HEK293 (cell line): ENCODE data around the gene BAHD1.

Experiments
- BCL11B ChIP-seq: fragments of 450-650 bp; formaldehyde crosslinking; IDR thresholded peaks from 2 replicates; pipeline ENCODE4 v1.5.1; 2016; ENCODE audit warnings: low read depth, missing biosample characterization, missing genetic modification characterization
- GLIS2 ChIP-seq: fragments of 450-650 bp; formaldehyde crosslinking; IDR thresholded peaks from 2 replicates; pipeline ENCODE4 v1.5.1; 2016; ENCODE audit warnings: missing biosample characterization, missing genetic modification characterization
- SP2 ChIP-seq: fragments of 450-650 bp; formaldehyde crosslinking; IDR thresholded peaks from 2 replicates; pipeline ENCODE4 v1.5.1; 2016; ENCODE audit warnings: missing biosample characterization, missing genetic modification characterization
- SP3 ChIP-seq: fragments of 450-650 bp; formaldehyde crosslinking; IDR thresholded peaks from 2 replicates; pipeline ENCODE4 v1.5.1; 2016; ENCODE audit warnings: missing biosample characterization, missing genetic modification characterization
- ZBTB44 ChIP-seq: fragments of 450-650 bp; IDR thresholded peaks from 2 replicates; pipeline ENCODE4 v1.5.1; 2018; ENCODE audit warnings: missing biosample characterization, mild to moderate bottlenecking, missing genetic modification characterization
- ZIC2 ChIP-seq: fragments of 450-650 bp; formaldehyde crosslinking; IDR thresholded peaks from 2 replicates; pipeline ENCODE4 v1.5.1; 2016; ENCODE audit warnings: missing biosample characterization, missing genetic modification characterization
- ZNF10 ChIP-seq: fragments of 450-650 bp; formaldehyde crosslinking; IDR thresholded peaks from 2 replicates; pipeline ENCODE4 v1.5.1; 2017; ENCODE audit warnings: missing biosample characterization, missing genetic modification characterization
- ZNF132 ChIP-seq: fragments of 450-650 bp; formaldehyde crosslinking; IDR thresholded peaks from 2 replicates; pipeline ENCODE4 v1.5.1; 2017; ENCODE audit warnings: missing biosample characterization, missing genetic modification characterization, borderline replicate concordance
- ZNF157 ChIP-seq: fragments of 450-650 bp; formaldehyde crosslinking; IDR thresholded peaks from 2 replicates; pipeline ENCODE4 v1.5.1; 2016; ENCODE audit warnings: missing biosample characterization, missing genetic modification characterization
- ZNF169 ChIP-seq: fragments of 450-650 bp; formaldehyde crosslinking; IDR thresholded peaks from 2 replicates; pipeline ENCODE4 v1.5.1; 2016; ENCODE audit warnings: missing biosample characterization, missing genetic modification characterization
- ZNF174 ChIP-seq: fragments of 450-650 bp; formaldehyde crosslinking; IDR thresholded peaks from 2 replicates; pipeline ENCODE4 v1.5.0; 2017; ENCODE audit warnings: missing biosample characterization, mild to moderate bottlenecking, missing genetic modification characterization
- ZNF175 ChIP-seq: fragments of 450-650 bp; formaldehyde crosslinking; IDR thresholded peaks from 2 replicates; pipeline ENCODE4 v1.5.1; 2016; ENCODE audit warnings: missing biosample characterization, missing genetic modification characterization
- ZNF18 ChIP-seq: fragments of 450-650 bp; formaldehyde crosslinking; IDR thresholded peaks from 2 replicates; pipeline ENCODE4 v1.5.1; 2016; ENCODE audit warnings: missing biosample characterization, missing genetic modification characterization
- ZNF19 ChIP-seq: fragments of 450-650 bp; formaldehyde crosslinking; IDR thresholded peaks from 2 replicates; pipeline ENCODE4; 2016; ENCODE audit warnings: missing biosample characterization, missing genetic modification characterization, low read depth
- ZNF266 ChIP-seq: fragments of 450-650 bp; formaldehyde crosslinking; IDR thresholded peaks from 2 replicates; pipeline ENCODE4 v1.5.1; 2016; ENCODE audit warnings: missing biosample characterization, missing genetic modification characterization, low read depth
- ZNF354C ChIP-seq: fragments of 450-650 bp; formaldehyde crosslinking; IDR thresholded peaks from 2 replicates; pipeline ENCODE4 v1.5.1; 2016; ENCODE audit warnings: missing biosample characterization, missing genetic modification characterization, low read depth, borderline replicate concordance
- ZNF423 ChIP-seq: fragments of 450-650 bp; formaldehyde crosslinking; IDR thresholded peaks from 2 replicates; pipeline ENCODE4 v1.5.1; 2016; ENCODE audit warnings: missing biosample characterization, missing genetic modification characterization
- ZNF513 ChIP-seq: fragments of 450-650 bp; IDR thresholded peaks from 2 replicates; pipeline ENCODE4 v1.5.1; 2018; ENCODE audit warnings: missing biosample characterization, missing genetic modification characterization
- ZNF621 ChIP-seq: fragments of 450-650 bp; formaldehyde crosslinking; IDR thresholded peaks from 2 replicates; pipeline ENCODE4 v1.5.1; 2017; ENCODE audit warnings: missing biosample characterization, missing genetic modification characterization
- ZNF624 ChIP-seq: fragments of 450-650 bp; formaldehyde crosslinking; IDR thresholded peaks from 2 replicates; pipeline ENCODE4 v1.5.1; 2017; ENCODE audit warnings: missing biosample characterization, missing genetic modification characterization
- ZNF629 ChIP-seq: fragments of 450-650 bp; formaldehyde crosslinking; IDR thresholded peaks from 2 replicates; pipeline ENCODE4 v1.5.1; 2017; ENCODE audit warnings: missing biosample characterization, missing genetic modification characterization
- ZNF677 ChIP-seq: fragments of 450-650 bp; IDR thresholded peaks from 2 replicates; pipeline ENCODE4 v1.5.0; 2018; ENCODE audit warnings: missing biosample characterization, mild to moderate bottlenecking, missing genetic modification characterization, moderate library complexity
- ZNF692 ChIP-seq: fragments of 450-650 bp; formaldehyde crosslinking; IDR thresholded peaks from 2 replicates; pipeline ENCODE4 v1.5.1; 2016; ENCODE audit warnings: missing biosample characterization, missing genetic modification characterization
- ZNF704 ChIP-seq: fragments of 450-650 bp; formaldehyde crosslinking; IDR thresholded peaks from 2 replicates; pipeline ENCODE4 v1.5.1; 2016; ENCODE audit warnings: missing biosample characterization, missing genetic modification characterization
- ZNF768 ChIP-seq: fragments of 450-650 bp; formaldehyde crosslinking; IDR thresholded peaks from 2 replicates; pipeline ENCODE4 v1.5.1; 2018; ENCODE audit warnings: missing biosample characterization, mild to moderate bottlenecking, missing genetic modification characterization
- ZNF792 ChIP-seq: fragments of 450-650 bp; formaldehyde crosslinking; IDR thresholded peaks from 2 replicates; pipeline ENCODE4 v1.5.1; 2016; ENCODE audit warnings: missing biosample characterization, missing genetic modification characterization
- ZSCAN5A ChIP-seq: fragments of 450-650 bp; formaldehyde crosslinking; IDR thresholded peaks from 2 replicates; pipeline ENCODE4 v1.5.1; 2016; ENCODE audit warnings: missing biosample characterization, missing genetic modification characterization
- ZXDB ChIP-seq: fragments of 450-650 bp; formaldehyde crosslinking; IDR thresholded peaks from 2 replicates; pipeline ENCODE4 v1.5.1; 2016; ENCODE audit warnings: missing biosample characterization, missing genetic modification characterization
- TF ChIP-seq, protein P1 (sequence below): fragments of 450-650 bp; formaldehyde crosslinking; IDR thresholded peaks from 2 replicates; pipeline ENCODE4 v1.5.1; 2016; ENCODE audit warnings: missing biosample characterization, missing genetic modification characterization

The BAHD1 gene

DNA sequence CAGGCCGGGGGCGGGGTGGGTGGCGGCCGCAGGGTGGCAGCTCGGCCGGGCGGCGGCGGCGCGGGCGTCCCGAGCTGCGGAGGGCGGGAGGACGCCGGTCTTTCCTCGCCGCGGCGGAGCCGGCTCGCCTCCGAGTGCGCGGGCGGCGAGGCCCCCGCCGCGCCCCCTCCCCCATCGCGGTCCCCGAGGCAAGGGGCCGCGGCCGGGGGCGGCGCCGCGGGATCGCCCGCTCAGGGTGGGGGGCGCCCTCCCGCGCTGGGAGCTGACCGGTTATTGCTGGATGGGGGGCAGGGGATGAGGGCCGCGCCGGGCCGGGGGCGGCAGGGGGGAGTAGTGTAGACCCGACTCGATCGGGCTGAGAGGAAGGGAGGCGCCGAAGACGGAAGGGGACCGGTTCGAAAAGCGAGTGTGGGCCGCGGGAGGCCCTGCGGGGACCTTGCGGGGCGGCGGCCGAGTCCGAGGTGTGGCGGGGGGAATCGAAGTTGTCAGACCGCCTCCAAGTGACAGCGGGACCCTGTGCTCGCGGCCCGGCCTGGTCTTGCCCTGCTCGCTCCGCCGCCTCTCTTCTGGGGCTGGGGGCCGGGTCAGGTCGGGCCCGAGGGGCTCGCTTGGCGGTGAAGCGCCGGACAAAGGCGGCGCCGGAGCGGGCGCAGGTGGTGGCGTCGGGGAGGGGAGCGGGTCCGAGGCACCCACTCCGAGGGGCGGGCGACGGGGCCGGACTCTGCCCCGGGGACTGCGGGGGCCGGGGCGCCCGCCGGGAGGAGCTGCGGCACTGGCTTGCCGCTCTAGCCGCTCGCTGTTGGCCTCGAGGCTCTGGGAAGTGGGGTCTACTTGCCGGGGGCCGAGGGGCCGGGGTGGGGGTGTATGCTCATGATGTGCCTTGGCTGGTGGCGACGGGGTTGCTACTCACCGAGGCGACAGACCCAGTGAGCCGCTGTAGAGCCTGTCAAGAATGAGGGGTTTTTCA is 1.1 kb downstream of the BAHD1 start (continued):
- TF ChIP-seq ZNF629 (tag by site-specific recombination) (no peak), ZNF624 (tag by site-specific recombination) (no peak), ZNF266 (tag by site-specific recombination) (no peak), ZNF18 (no peak), ZNF175 (tag by site-specific recombination) (no peak), ZNF692 (tag by site-specific recombination) (no peak), ZNF677 (tag by site-specific recombination) (no peak), ZNF10 (no peak), SP2 (peak; percentile 16; the same call in 1 of the 2 replicates), ZNF423 (tag by site-specific recombination) (no peak), ZNF513 (no peak), SP3 (no peak), ZNF768 (tag by site-specific recombination) (no peak), ZIC2 (peak; percentile 46), ZNF621 (tag by site-specific recombination) (no peak), ZNF157 (tag by site-specific recombination) (no peak), BCL11B (tag by site-specific recombination) (no peak), GLIS2 (tag by site-specific recombination) (peak; percentile 82), ZNF704 (tag by site-specific recombination) (no peak), ZNF19 (tag by site-specific recombination) (no peak), ZNF132 (no peak), ZNF169 (no peak), ZBTB44 (tag by site-specific recombination) (no peak), ZNF792 (tag by site-specific recombination) (no peak), ZNF354C (tag by site-specific recombination) (no peak), ZXDB (tag by site-specific recombination) (peak; percentile 91), ZNF174 (no peak), ZSCAN5A (0 out of 2 replicates have a peak, but pooled peaks have one; percentile 39)
- TF ChIP-seq, protein P1, sequence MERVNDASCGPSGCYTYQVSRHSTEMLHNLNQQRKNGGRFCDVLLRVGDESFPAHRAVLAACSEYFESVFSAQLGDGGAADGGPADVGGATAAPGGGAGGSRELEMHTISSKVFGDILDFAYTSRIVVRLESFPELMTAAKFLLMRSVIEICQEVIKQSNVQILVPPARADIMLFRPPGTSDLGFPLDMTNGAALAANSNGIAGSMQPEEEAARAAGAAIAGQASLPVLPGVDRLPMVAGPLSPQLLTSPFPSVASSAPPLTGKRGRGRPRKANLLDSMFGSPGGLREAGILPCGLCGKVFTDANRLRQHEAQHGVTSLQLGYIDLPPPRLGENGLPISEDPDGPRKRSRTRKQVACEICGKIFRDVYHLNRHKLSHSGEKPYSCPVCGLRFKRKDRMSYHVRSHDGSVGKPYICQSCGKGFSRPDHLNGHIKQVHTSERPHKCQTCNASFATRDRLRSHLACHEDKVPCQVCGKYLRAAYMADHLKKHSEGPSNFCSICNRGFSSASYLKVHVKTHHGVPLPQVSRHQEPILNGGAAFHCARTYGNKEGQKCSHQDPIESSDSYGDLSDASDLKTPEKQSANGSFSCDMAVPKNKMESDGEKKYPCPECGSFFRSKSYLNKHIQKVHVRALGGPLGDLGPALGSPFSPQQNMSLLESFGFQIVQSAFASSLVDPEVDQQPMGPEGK (tag by site-specific recombination) = peak; percentile 62; the same call in 1 of the 2 replicates
